Cortex of kidney (tissue), 1 donor: ENCODE data around the gene AGRN.

Source experiments
- DNase-seq: peaks from one replicate; lab custom pipeline; 2025; lab: John Stamatoyannopoulos, UW

Gene AGRN

GRCh38 chr1:1081311-1082238, 61.7 kb downstream of the AGRN start:
- no peak for DNase-seq

- no peak for DNase-seq
Observed at GRCh38 chr1:1082239-1082775, 62.4 kb downstream of the AGRN start.

- no peak for DNase-seq
Observed at GRCh38 chr1:1082776-1083415, 63.0 kb downstream of the AGRN start.

- DNase-seq: no peak
Observed at GRCh38 chr1:1083416-1084371, 63.8 kb downstream of the AGRN start.

GRCh38 chr1:1084372-1085170, 64.7 kb downstream of the AGRN start:
- no peak for DNase-seq

GRCh38 chr1:1085171-1085841, 65.4 kb downstream of the AGRN start:
- no peak for DNase-seq

- no peak for DNase-seq
Observed at GRCh38 chr1:1085911-1086841, 66.3 kb downstream of the AGRN start.

- DNase-seq: no peak
Observed at GRCh38 chr1:1086911-1087341, 67.0 kb downstream of the AGRN start.

GRCh38 chr1:1087351-1088028, 67.6 kb downstream of the AGRN start:
- no peak for DNase-seq

- DNase-seq: no peak
Observed at GRCh38 chr1:1088029-1088800, 68.3 kb downstream of the AGRN start.

- no peak for DNase-seq
Observed at GRCh38 chr1:1088801-1089680, 69.1 kb downstream of the AGRN start.

GRCh38 chr1:1089731-1090423, 70.0 kb downstream of the AGRN start:
- no peak for DNase-seq

- DNase-seq: no peak
Observed at GRCh38 chr1:1090424-1091343, 70.8 kb downstream of the AGRN start.

GRCh38 chr1:1091344-1092148, 71.6 kb downstream of the AGRN start:
- no peak for DNase-seq
